Measurements from ENCODE around the gene LPP. TPM values are rescaled to one million over a fixed set of nuclear protein-coding genes. Genes with fewer than 3 reads are reported as not detected.
"Not testable (repeated sequence)": the region's sequence is repeated elsewhere in the genome, so short reads cannot be mapped to it uniquely, and the experiment has no call there.

Gene LPP
- total RNA-seq, 3 donors from 2014 or later = 262 to 816 (median 325) TPM

- H3K36me3 ChIP-seq (ENCODE audit: low read depth) = no peaks in the 10 kb centered on the region
- no peaks in the 10 kb centered on the region for H3K9me3 ChIP-seq
- intact Hi-C loops (cut with DNase I, micrococcal nuclease) = no loop called here
- no peaks in the 10 kb centered on the region for H3K4me1 ChIP-seq (ENCODE audit: low read depth)
- no peak for DNase-seq
- no peak for ATAC-seq
- TF ChIP-seq, protein P1, sequence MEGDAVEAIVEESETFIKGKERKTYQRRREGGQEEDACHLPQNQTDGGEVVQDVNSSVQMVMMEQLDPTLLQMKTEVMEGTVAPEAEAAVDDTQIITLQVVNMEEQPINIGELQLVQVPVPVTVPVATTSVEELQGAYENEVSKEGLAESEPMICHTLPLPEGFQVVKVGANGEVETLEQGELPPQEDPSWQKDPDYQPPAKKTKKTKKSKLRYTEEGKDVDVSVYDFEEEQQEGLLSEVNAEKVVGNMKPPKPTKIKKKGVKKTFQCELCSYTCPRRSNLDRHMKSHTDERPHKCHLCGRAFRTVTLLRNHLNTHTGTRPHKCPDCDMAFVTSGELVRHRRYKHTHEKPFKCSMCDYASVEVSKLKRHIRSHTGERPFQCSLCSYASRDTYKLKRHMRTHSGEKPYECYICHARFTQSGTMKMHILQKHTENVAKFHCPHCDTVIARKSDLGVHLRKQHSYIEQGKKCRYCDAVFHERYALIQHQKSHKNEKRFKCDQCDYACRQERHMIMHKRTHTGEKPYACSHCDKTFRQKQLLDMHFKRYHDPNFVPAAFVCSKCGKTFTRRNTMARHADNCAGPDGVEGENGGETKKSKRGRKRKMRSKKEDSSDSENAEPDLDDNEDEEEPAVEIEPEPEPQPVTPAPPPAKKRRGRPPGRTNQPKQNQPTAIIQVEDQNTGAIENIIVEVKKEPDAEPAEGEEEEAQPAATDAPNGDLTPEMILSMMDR (IDR thresholded peaks at IDR 0.05) = no peak
- H3K4me3 ChIP-seq = no peak overlapping the region
Observed at GRCh38 chr3:188700918-188701317, 547.0 kb downstream of the LPP start.

DNA sequence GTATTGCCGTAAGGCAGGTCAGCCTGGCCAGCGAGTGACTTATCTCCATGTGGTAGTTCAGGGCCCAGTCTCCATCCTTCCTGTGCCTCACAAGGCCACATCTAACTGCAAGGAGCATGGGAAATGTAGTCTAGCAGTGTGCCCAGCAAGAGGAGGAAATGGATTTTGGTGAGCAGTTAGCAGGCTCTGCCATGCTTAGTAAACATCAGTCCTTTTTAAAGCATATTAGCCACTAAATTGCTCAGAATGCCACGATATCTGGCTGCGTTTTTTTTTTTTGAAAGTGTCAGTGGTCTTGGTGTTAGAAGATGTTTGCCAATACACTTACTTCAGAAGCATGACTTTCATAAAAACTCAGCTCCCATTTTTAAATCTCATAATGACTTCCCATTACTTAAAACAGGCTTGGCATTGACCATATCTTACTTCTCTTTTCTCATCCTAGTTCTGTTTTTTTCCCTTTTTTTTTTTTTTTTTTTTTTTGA lies 547.6 kb downstream of the LPP start:
- H3K4me1 ChIP-seq (ENCODE audit: low read depth) = no peaks in the 10 kb centered on the region
- TF ChIP-seq, protein P1 (IDR thresholded peaks at IDR 0.05) = no peak
- H3K4me3 ChIP-seq = no peak overlapping the region
- no peaks in the 10 kb centered on the region for H3K9me3 ChIP-seq
- no peaks in the 10 kb centered on the region for H3K36me3 ChIP-seq (ENCODE audit: low read depth)
- intact Hi-C loops (cut with DNase I, micrococcal nuclease) = no loop called here
- ATAC-seq (no peak), DNase-seq (no peak)

DNA sequence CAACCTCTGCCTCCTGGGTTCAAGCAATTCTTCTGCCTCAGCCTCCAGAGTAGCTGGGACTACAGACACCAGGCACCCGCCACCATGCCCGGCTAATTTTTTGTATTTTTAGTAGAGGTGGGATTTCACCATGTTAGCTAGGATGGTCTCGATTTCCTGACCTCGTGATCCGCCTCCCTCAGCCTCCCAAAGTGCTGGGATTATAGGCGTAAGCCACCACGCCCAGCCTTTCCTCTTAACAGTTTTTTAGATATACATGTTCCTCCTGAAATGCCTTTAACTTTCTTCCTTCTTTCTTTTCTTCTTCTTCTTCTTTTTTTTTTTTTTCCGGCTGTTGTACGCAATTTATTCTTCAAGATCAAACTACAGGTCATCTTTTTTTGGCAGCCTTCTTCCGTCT lies 548.1 kb downstream of the LPP start:
- H3K36me3 ChIP-seq (ENCODE audit: low read depth); H3K4me3 ChIP-seq; H3K9me3 ChIP-seq; ATAC-seq; H3K4me1 ChIP-seq (ENCODE audit: low read depth); DNase-seq; intact Hi-C loops (cut with DNase I, micrococcal nuclease): not testable (repeated sequence)

DNA sequence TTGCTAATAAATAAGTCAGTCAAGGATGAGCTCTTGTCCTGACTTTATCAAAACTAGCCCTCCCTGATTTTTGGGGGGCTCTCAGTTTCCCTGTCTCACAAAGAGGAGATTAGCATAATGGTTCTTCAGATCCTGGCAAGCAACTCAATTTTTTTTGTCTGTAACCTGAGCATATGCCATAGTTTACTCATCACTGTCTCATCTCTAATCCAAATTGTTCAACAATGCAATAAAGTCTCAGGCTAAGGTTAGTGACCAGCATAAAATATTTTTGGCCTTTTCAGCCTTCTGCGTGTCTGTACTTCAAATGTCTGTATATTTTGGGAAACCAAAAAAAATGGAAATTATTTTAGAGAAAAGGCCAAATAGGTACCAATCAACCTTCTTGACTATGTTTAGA lies 552.2 kb downstream of the LPP start:
- Histone ChIP-seq H3K9me3 (no peaks in the 10 kb centered on the region), H3K4me1 (ENCODE audit: low read depth) (no peaks in the 10 kb centered on the region), H3K36me3 (ENCODE audit: low read depth) (no peaks in the 10 kb centered on the region), H3K4me3 (no peak overlapping the region)
- no peak for ATAC-seq
- no peak for DNase-seq
- intact Hi-C loops (cut with DNase I, micrococcal nuclease) = no loop called here
- TF ChIP-seq, protein P1 (IDR thresholded peaks at IDR 0.05) = no peak

GRCh38 chr3:188706599-188706998 lies 552.6 kb downstream of the LPP start:
- TF ChIP-seq, protein P1 (IDR thresholded peaks at IDR 0.05) = no peak
- no peak for ATAC-seq

GRCh38 chr3:188707381-188708288 lies 553.7 kb downstream of the LPP start:
- DNase-seq = no peak
- TF ChIP-seq, protein P1 (IDR thresholded peaks at IDR 0.05) = no peak
- H3K4me3 ChIP-seq = no peak overlapping the region
- H3K36me3 ChIP-seq (ENCODE audit: low read depth) = no peaks in the 10 kb centered on the region
- no peak for ATAC-seq
- intact Hi-C loops (cut with DNase I, micrococcal nuclease) = no loop called here
- no peaks in the 10 kb centered on the region for H3K4me1 ChIP-seq (ENCODE audit: low read depth)
- H3K9me3 ChIP-seq = no peaks in the 10 kb centered on the region

More at GRCh38 chr3:188706599-188706998, 552.6 kb downstream of the LPP start:
- no peak overlapping the region for H3K4me3 ChIP-seq
- H3K4me1 ChIP-seq (ENCODE audit: low read depth) = no peaks in the 10 kb centered on the region
- H3K36me3 ChIP-seq (ENCODE audit: low read depth) = no peaks in the 10 kb centered on the region
- intact Hi-C loops (cut with DNase I, micrococcal nuclease) = no loop called here
- H3K9me3 ChIP-seq = no peaks in the 10 kb centered on the region
- no peak for DNase-seq
